HG03139 (cell line): Measurements from ENCODE around the gene SPATA31A3.
"Not testable (repeated sequence)": the region's sequence is repeated elsewhere in the genome, so short reads cannot be mapped to it uniquely, and the experiment has no call there.

ENCODE experiments used
- ATAC-seq: cut with Tn5 transposase; IDR thresholded peaks from one replicate; pipeline ENCODE4 v1.9.1; 2021; ENCODE audit not compliant: unreplicated experiment

The SPATA31A3 gene

DNA sequence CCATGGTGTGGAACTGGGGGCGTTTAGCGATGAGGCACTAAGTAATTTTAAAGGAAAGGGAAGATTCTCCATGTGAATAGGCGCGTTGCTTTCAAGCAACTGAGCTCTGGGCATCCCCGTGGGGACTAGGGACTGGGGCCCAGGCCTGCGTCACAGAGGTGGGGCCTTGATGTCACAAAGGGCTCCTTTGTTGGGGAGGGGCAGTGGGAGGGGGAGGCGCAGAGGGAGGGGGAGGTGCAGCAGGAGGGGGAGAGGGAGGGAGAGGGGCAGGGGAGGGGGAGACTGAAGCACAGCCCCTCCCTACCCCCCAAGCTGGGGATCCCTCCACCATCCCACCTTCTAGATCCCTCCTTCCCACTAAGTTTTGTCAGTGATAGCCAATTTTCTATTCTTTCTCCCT lies at the start of gene SPATA31A3:
SPATA31A3 (minus strand) TSS at position 101 of the 400 bp plus-strand sequence; CDS start at position 72, 29 bp downstream.
- ATAC-seq, result not testable (repeated sequence)

DNA sequence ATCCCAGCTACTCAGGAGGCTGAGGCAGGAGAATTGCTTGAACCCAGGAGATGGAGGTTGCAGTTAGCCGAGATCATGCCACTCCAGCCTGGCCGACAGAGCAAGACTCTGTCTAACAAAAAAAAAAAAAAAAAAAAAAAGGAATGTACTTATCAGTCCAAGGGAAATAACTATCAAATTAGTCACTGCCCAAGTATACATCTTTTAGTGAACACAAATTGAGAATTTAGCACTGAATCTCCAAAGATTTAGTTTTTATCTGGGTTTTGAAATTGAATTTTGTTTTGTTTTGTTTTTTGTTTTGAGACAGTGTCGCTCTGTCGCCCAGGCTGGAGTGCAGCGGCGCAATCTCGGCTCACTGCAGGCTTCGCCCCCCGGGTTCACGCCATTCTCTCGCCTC lies 39.8 kb downstream of the SPATA31A3 start:
- ATAC-seq, result not testable (repeated sequence)

DNA sequence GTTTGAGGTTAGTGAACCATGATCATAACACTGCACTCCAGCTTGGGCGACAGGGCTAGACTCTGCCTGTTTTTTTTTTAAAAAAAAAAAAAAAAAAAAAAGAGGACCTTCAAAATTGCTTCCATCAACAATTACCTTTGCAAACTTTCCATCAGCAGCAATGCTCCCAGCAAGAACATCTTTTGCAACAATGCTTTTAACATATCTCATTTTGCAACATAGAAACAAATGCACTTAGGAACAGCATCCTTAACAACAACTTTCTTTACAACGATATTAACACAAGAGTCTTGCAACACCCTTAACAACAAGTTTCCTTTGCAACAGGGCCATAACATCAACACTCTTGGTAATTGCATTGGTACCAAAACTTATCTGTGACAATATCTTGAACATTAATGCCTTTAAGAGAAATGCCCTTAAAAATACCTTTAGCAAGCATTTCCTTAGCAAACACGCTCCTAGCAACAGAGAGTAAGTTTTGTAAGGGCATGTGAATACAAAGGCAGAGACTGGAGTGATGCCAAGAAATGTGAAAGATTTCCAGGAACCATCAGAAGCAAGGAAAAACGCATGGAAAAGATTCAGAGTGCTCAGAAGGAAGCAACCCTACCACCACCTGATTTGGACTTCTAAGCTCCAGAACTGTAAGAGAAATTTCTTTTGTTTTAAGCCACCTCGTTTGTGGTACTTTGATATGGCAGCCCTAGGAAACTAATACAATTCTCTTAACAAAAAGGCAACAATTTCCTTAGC lies 49.8 kb downstream of the SPATA31A3 start:
- not testable (repeated sequence) for ATAC-seq

DNA sequence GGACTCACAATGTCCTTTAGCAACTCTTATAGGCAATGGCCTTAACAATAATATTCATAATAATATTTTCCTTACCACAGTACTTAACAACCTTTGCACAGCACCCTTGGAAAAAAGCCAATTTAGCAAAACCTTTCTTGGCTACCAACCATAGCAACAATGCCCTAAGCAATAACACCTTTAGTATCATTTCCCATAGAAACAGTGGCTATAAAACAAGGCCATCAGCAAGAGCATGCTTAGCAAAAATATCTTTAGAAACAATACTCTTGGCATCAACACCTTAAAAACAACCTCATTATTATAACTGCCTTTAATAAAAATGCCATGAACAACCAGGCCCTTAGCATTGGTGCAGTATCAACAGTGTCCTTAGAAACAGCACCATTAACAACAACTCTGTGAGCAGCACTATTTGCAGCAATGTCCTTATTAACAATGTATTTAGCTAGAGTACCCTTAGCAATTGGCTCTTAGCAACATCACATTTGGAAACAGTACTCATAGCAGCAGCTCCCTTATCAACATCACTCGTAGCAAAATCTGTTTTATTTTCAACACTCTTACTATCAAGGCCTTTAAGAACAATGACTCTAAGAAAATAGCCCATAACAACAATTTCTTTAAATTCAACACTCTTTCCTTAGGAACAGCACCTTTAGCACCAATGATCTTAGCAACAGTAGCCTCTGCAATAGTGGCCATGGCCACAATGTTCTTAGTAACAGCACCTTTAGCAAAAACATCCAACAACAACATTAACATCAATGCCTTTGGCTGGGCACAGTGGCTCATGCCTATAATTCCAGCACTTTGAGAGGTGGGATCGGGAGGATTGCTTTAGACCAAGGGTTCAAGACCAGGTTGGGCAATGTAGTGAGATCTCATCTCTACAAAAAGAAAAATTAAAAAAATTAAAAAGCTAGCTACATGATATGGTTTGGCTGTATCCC lies 52.2 kb downstream of the SPATA31A3 start:
- ATAC-seq, result not testable (repeated sequence)

DNA sequence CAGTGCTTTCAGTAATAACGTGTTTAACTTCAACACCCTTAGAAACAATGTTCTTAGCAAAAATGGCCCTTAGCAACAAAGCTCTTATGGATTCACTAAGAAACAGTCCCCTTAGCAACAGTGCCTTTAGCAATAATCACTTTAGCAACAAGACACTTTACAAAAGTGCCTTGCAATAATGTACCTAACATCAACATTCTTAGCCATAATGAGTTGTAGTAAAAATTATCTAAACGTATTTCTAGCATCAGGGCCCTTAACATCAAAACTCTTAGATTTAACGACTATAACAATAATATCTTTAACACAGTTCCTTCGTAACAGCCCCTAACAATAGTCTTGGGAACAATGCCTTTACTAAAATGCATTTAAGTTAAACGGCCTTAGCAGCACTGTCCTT lies 54.0 kb downstream of the SPATA31A3 start:
- not testable (repeated sequence) for ATAC-seq

DNA sequence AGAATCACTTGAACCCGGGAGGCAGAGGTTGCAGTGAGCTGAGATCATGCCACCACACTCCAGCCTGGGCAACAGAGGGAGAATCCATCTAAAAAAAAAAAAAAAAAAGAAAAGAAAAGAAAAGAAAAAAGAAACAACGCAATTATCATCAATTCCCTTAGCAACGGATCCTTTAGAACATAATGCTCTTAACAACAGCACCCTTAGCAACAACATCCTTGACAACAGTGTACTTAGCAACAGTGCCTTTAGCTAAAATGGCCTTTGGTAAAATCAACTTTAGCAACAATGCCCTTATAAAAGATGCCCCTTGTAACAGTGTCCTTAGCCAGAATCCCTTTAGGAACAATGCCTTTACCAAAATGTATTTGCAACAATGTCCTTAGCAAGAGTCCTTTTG lies 54.7 kb downstream of the SPATA31A3 start:
- ATAC-seq, result not testable (repeated sequence)
